H1 (cell line): ENCODE results near the gene MTIF2.

Experiments
- CREB1 ChIP-seq: IDR thresholded peaks from 2 replicates; pipeline ENCODE4 v1.6.1; 2012; ENCODE audit warnings: inconsistent platforms
- CTCF ChIP-seq, 3 experiments: IDR thresholded peaks; 1 replicate in 2 of 3; 2 replicates in 1 of 3; pipeline versions ENCODE4 v1.5.1 to v1.6.1; 2011; ENCODE audit warnings: low read length in 3 of 3, mild to moderate bottlenecking in 3 of 3, inconsistent platforms in 2 of 3, low read depth in 1 of 3, moderate library complexity in 1 of 3; ENCODE audit not compliant: insufficient read depth in 1 of 3; ENCODE audit errors: control extremely low read depth in 1 of 3
- EZH2 ChIP-seq: fragments of 200-600 bp; sonication (generic); IDR thresholded peaks from 2 replicates; pipeline ENCODE4 v1.7.1; 2012; ENCODE audit warnings: low read depth, mild to moderate bottlenecking, moderate library complexity, low read length, inconsistent platforms; ENCODE audit not compliant: severe bottlenecking
- GABPA ChIP-seq: IDR thresholded peaks from 2 replicates; pipeline ENCODE4 v1.6.1; 2011; ENCODE audit warnings: mild to moderate bottlenecking, low read length, moderate library complexity, borderline replicate concordance; ENCODE audit not compliant: insufficient read depth
- HDAC6 ChIP-seq: IDR thresholded peaks from one replicate; pipeline ENCODE4 v1.7.1; 2012; ENCODE audit warnings: low read depth, mild to moderate bottlenecking, inconsistent platforms, low read length, moderate library complexity
- JUND ChIP-seq: IDR thresholded peaks from 2 replicates; pipeline ENCODE4 v1.6.1; 2011; ENCODE audit warnings: mild to moderate bottlenecking, improper control_type of control experiment, low read length
- KDM5A ChIP-seq: fragments of 200-600 bp; IDR thresholded peaks from 2 replicates; pipeline ENCODE4 v1.7.1; 2012; ENCODE audit warnings: mild to moderate bottlenecking, low read length, inconsistent platforms, mixed read lengths
- POLR2A ChIP-seq, 2 experiments: IDR thresholded peaks; 1 replicate in 1 of 2; 2 replicates in 1 of 2; pipeline ENCODE4 v1.6.1; 2011; ENCODE audit warnings: low read depth in 2 of 2, low read length in 2 of 2, mild to moderate bottlenecking in 2 of 2; ENCODE audit errors: control extremely low read depth in 1 of 2
- POLR2AphosphoS5 ChIP-seq: IDR thresholded peaks from 2 replicates; pipeline ENCODE4 v1.6.1; 2011; ENCODE audit warnings: low read depth, low read length
- RAD21 ChIP-seq, 2 experiments: IDR thresholded peaks in 1 of 2; conservative IDR thresholded peaks in 1 of 2; 2 replicates each; pipeline ENCODE4 v1.6.1; 2011; ENCODE audit warnings: low read depth in 2 of 2, low read length in 2 of 2, improper control_type of control experiment in 1 of 2, inconsistent platforms in 1 of 2, mild to moderate bottlenecking in 1 of 2, moderate library complexity in 1 of 2
- RXRA ChIP-seq: IDR thresholded peaks from 2 replicates; pipeline ENCODE4 v1.6.1; 2011; ENCODE audit warnings: low read depth, mild to moderate bottlenecking, low read length, moderate library complexity; ENCODE audit not compliant: insufficient read depth
- SAP30 ChIP-seq: fragments of 300-600 bp; sonication (generic); IDR thresholded peaks from 2 replicates; pipeline ENCODE4 v1.7.1; 2012; ENCODE audit warnings: low read length, moderate library complexity, mild to moderate bottlenecking, inconsistent platforms; ENCODE audit not compliant: insufficient read depth, insufficient replicate concordance
- SRF ChIP-seq: IDR thresholded peaks from 2 replicates; pipeline ENCODE4 v1.6.1; 2011; ENCODE audit warnings: mild to moderate bottlenecking, low read depth, low read length, moderate library complexity
- USF2 ChIP-seq: IDR thresholded peaks from 2 replicates; pipeline ENCODE4 v1.6.1; 2011; ENCODE audit warnings: low read length, improper control_type of control experiment

GRCh38 chr2:55311444-55311870 lies 42.4 kb upstream of the MTIF2 start:
- TF ChIP-seq EZH2 (no peak), USF2 (no peak), CTCF (IDR thresholded peaks at IDR 0.05; ENCODE audit: control extremely low read depth in 1 of 3, insufficient read depth in 1 of 3, low read depth in 1 of 3, low read length in 3 of 3) (peak in 1 of 3 experiments; percentile 6; a peak in 1 of 4 replicates), SRF (no peak), CREB1 (no peak), GABPA (no peak), JUND (no peak), POLR2AphosphoS5 (no peak), RXRA (no peak), SAP30 (no peak), HDAC6 (no peak), KDM5A (no peak), POLR2A (IDR thresholded peaks at IDR 0.05; ENCODE audit: control extremely low read depth in 1 of 2, low read depth in 2 of 2, low read length in 2 of 2) (no peak), RAD21 (IDR thresholded peaks at IDR 0.05 in 1 of 2, conservative IDR thresholded peaks at IDR 0.05 in 1 of 2; ENCODE audit: low read depth in 2 of 2, low read length in 2 of 2) (no peak)
